MV-4-11 (cell line): ENCODE results near the gene CMTM3.
"Not testable (repeated sequence)": the region's sequence is repeated elsewhere in the genome, so short reads cannot be mapped to it uniquely, and the experiment has no call there.

Experiments
- DNase-seq: peaks from one replicate; lab custom pipeline; 2025; lab: John Stamatoyannopoulos, UW

The CMTM3 gene

DNA sequence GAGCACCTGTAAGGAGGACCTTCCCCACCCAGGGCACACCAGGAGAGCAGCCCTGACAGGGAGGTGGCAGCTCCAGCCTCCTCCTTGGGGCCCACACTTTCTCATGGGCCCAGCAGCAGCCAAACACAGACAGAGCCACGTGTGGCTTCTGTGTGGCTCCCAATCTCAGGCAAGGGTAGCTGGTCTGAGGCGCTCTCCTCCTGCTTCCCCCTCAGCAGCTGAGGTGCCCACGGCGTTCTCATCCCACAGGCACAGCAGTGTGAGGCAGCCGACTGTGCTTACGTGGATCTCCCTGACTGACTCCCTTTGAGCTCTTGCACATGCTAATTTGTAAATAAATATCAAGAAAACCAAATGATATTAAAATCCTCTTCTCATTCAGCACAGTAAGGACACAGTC lies 30.9 kb downstream of the CMTM3 start:
- no peak for DNase-seq

DNA sequence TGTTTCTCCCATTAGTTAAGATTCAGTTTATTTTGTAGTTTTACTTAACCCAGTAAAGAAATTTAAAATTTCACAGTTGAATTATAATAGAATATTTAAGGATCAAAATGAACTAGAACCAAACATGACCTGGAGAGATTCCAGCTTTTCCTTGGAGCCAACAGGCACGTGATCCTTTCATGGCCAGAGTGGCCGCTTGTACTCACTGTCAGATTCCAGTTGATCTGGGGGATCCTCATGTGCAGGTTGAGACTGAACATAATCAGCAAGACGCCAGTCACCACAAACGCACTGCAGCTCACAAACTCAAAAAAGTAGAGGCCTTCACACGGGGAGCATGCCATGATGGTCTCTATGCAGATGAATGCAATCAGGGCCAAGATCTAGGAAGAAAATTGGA lies 31.7 kb downstream of the CMTM3 start:
- no peak for DNase-seq

DNA sequence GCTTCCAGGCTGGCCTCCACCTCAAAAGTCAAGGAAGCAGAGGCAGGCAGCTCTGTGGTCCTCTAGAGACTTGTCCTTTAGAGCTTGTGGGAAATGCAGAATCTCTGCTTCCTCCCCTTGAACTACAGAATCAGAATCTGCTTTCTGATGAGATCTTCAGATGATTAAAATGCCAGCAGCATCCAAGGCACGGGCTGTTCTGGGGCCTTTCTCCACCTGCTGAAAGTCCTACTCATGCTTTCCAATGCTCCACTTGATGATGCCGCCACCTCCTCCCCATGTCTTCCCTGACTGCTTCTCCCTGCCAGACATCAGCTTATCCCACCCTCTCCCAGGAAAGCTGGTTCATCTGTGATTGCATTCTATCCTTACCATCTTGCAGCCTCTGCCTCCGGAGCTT lies 33.3 kb downstream of the CMTM3 start:
- DNase-seq: no peak

DNA sequence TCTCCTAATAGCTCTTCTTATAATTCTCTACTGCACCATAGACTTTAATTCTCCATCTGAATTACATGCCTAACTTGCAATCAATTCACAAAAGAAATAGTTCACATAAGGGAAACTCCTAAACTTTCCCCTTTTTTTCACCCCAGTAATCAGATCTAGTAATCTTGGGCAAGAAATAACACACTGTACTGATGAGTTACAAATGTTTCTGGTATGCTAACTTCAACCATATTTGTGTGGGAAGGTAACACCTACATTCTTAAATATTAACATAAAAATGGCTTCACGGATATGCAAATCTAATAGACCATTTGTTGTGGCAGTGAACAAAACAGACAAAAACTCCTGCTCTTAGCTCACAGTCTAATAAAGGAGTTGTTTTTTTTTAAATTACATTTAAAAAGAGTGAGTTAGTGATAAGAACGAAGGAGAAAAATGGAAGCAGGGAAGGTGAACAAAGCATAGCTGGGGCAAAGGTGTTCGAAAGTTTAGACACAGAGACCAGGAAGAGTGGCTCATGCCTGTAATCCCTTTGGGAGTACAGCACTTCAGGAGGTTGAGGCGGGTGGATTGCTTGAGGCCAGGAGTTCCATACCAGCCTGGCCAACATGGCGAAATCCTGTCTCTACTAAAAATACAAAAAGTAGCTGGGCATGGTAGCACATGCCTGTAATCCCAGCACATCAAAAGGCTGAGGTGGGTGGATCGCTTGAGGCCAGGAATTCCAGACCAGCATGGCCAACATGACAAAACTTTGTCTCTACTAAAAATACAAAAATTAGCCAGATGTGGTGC lies 34.8 kb downstream of the CMTM3 start:
- no peak for DNase-seq

DNA sequence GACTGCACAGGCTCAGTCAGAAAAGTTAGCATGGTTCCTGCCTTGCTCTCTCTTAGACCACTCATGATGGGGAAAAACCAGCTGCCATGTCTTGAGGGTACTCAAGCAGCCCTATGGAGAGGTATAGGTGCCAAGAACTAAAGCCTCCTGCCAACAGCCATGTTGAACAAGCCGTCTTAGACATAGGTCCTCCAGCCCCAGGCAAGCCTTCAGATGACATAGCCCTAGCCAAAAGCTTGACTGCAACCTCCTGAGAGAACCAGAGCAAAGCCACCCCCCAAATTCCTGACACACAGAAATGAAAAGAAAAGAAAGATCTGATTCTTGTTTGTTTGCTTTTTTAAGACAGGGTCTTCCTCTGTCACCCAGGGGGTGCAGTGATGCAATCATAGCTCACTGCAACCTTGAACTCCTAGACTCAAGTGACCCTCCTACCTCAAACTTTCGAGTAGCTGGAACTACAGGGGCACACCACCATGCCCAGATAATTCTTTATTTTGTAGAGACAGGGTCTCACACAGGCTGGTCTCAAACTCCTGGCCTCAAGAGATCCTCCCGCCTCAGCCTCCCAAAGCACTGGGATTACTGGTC lies 36.3 kb downstream of the CMTM3 start:
- DNase-seq: no peak

DNA sequence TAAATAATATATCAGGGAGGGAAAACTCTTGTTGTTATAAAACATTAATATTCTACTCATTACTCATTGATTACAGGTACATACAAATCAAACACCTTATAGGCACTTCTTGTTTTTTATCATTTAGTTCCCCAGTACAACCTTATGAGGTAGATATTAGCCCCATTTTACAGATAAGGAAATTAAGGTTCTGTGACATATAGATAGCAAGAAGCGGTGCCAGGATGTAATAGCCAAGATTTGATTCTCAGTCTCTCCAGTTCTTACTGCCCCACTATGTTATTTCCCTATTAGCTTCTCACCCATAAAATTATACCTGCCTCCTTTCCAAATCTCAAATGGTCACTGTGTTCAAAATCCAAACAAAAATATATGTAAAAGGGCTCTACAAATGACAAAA lies 36.9 kb downstream of the CMTM3 start:
- DNase-seq: no peak

DNA sequence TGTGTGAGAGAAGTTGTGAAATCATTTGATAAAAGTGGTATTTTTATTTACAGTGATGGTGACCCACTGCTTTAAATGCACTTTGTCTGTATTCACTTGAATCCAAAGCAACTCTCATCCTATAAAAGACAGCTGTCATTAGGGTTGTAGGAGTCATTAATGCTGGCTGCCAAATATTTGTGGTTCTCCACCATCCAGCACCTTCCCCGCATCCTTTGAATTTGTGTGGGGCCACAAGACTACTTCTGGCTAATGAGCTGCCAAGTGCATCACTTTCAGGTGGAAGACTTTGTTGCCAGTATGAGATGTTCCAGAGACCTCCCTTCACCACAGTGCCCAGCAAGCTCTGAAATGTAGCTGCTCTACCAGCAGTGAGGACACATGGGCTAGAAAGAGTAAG lies 43.4 kb downstream of the CMTM3 start:
- no peak for DNase-seq

DNA sequence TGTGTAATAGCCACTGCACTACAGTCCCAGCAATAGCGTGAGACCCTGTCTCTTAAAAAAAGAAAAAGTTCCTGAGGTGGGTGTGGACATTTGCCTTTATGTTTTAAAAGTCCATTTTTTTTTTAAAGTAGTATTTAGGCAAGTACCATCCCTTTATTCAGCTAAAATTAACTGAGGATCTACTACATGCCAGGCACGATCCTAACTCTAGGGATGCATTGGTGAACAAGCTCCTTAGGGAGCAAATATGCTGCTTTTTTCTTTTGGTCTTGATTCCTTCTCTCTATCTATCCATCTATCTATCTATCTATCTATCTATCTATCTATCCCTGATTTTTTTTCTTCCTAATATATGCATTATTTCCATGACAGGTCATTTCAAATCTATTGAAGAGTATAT lies 44.7 kb downstream of the CMTM3 start:
- DNase-seq: no peak

DNA sequence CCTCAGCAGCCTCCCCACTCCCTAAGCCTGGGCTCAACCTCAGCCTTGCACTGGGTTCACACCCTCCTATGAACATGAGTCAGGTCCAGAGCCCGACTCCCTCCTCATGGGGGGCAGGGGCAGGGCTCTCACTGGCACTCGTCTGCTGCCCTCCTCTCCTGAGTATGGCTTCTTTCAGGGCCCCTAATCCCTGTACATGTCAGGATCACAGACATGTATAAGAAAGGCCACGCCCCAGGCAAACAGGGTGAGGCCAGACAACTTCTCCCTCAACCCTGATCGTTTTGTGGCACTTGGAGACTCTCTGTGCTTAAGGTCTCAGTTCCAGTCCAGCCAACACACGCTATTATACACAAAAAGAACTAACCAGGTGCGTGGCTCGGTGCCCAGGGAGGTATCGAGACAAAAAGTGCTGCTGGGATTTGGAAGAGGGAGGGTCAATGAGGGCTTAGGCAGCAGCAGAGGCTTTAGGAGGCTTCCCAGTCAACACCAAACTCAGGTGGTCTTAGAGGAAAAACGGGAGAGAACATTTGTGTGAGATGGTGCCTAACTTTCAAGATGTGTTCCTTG lies 45.2 kb downstream of the CMTM3 start:
- no peak for DNase-seq

DNA sequence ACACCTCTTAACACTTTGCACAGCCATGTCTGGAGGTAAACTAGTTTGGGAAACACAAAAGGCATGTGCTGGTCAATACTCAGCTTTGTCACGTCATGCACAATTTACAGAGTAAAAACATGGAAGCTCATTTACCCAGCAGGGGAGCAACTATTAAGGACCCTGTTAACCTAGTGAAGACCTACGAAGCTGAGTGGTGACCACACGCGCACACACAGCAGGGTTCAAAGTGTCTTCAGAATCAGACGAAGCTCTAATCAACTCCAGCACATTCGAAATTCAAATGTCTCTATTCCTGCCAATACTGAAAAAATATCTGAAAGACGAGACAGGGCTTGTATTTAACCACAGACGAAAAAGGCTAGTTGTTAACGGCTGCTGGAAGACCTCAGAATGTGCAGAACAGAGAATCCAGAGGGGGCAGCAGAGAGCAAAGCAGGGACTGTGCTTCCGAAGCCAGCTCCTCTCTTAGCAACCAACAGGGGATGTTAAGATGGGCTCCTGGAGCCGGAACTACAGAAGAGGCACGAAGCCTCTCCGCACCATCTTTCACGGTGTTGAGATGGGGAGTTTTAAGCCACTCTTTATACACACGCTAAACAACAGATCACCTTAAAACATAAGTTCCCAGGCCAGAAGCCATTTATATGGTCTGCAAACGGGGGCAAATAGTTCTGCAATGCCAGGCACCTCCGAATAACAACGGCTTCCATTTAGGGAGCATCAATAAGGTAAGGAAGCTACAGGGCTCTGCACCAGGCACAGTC lies 46.4 kb downstream of the CMTM3 start:
- DNase-seq: peak; percentile 86

DNA sequence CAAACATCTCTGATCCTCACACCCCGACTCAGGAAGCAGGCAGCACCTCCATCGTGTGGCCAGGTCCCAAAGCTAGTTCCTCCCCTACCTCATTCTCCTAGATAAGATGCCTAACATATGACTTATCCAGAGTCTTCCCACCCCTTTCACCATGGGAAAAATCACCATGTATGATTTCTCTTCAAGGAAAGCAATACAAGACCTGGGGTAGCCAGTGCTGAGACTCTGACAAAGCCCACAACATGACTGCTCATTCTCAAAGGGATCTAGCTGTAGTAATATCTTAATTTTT lies 46.9 kb downstream of the CMTM3 start:
- DNase-seq: no peak

DNA sequence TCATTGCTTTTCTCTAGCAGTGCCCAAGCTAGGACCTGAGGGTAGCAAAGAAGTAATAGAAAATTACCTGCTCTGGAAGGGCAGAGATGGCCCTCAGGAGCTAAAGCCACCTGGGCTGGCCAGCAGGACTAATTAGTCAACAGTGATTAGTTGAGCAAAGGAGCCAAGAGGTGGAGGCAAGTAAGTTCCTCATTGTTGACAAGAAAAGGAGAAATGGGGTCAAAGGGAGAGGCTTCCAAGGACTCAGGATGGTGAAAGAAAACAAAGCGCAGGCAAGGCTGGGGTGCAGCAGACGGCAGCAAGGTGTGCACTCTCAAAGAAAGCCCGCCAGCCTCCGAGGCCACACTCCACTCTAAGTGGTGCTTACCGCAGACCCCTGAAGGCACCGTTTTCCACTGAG lies 47.5 kb downstream of the CMTM3 start:
- DNase-seq: peak; percentile 16

DNA sequence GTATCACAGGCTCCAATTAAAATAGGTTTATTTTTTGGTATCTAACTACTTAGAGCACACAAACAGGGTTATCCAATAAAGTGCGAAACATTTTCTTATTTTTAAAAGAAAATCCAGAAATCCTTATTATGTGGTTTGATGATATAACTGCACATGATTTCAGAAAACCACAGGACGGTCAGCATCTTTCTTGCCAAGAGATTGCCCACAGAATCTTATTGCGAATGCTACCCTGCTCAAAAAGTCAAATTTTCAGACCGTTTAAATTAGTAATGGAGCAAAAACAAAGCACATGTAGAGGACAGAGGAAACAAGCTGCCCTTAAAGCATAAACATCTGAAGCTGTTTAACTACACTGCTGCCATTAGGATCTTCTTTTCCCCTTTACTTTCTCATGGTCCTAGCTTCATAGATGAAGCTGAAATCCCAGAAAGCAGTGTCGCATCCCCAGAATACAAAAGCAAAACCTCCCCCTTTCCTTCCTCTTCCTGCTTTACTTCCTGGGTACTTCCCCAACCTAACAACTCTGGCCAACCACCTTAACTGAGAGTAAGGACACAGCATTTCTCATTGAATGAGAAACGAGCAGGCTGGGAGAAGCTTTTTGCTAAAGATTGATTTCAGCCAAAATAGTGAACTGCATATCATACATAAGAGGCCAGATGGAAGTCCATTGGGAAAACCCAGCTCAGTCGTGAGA lies 48.3 kb downstream of the CMTM3 start:
- no peak for DNase-seq

DNA sequence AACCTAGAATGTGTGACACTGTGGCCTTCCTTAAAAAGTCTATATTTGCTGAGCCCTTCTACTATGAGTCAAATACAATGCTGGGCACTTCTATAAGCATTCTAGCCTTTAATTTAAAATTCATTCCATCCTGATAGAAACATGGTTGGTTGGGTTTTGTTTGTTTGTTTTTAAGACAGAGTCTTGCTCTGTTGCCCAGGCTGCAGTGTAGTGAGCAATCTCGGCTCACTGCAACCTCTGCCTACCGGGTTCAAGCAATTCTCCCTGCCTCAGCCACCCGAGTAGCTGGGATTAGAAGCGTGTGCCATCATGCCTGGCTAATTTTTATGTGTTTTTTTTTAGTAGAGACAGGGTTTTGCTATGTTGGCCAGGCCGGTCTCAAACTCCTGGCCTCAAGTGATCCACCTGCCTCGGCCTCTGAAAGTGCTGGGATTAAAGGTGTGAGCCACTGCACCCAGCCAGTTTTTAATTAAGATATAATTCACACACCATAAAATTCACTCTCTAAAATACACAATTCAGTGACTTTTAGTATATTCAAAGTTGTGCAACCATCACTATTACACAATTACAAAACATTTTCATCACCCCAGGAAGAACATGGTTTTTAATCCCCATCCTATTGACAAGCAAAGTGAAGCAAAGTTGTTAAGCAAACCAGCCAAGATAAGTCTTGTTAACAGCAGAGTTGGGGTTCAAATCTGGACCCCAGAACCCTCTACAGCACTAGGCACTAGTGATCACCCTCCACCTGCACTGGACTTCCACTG lies 49.3 kb downstream of the CMTM3 start:
- DNase-seq: peak; percentile 60

DNA sequence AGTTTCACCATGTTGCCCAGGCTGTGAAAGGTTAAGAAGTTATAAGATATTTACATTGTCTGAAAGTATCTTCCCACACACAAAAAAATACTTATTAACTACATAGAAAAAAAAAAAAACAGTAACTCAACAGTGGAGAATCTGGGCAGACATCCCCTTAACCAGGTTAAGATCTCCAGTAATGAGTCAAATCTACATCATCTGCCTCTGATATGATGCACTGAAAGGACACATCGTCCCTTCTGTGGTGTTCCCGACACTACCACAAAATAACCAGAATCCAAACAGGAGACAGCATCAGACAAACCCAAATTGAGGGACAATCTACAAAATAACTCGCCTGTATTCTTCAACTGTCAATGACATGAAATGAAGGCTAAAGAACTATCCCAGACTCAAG lies 52.0 kb downstream of the CMTM3 start:
- DNase-seq: no peak

DNA sequence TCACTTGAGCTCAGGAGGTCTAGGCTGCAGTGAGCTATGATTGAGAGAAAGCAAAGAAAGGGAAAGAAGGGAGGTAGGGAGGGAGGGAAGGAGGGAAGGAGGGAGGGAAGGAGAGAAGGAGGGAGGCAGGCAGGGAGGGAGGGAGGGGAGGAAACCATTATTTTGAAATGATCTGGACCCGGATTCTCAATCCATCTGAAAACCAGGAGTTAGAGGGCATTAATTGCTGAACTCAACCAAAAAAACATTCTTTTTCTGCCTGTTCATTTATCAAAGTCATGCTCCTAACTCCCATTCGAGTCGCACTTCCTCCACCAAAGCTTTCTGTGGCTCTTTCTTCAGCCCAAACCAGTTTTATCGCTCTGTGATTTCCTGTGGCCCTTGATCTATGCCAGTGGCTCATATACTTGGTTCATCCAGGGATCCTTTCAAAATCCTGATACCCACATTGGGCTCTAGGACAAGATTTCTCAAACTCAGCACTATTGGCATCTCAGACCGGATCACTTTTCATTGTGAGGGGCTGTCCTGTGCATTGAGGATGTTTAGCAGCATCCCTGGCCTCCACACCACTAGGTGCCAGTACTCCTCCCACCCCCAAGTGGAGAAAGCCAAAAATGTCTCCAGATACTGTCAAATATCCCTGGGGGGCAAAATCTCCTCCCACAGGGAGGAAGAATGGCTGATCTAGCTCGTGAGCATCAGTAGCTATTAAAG lies 53.8 kb downstream of the CMTM3 start:
- peak; percentile 38 for DNase-seq

DNA sequence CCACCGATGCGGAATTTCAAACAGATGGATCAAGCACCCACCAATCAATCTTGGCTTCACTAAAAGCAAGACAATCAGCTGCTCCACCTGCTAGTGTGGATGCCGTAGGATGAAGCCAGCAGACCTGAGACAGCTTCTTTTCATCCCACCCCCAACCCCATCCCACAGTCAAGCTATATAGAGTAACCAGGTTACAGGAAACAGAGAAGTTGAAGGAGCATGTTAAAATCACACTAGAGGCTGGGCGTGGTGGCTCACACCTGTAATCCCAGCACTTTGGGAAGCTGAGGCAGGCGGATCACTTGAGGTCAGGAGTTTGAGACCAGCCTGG lies 54.3 kb downstream of the CMTM3 start:
- DNase-seq: no peak

DNA sequence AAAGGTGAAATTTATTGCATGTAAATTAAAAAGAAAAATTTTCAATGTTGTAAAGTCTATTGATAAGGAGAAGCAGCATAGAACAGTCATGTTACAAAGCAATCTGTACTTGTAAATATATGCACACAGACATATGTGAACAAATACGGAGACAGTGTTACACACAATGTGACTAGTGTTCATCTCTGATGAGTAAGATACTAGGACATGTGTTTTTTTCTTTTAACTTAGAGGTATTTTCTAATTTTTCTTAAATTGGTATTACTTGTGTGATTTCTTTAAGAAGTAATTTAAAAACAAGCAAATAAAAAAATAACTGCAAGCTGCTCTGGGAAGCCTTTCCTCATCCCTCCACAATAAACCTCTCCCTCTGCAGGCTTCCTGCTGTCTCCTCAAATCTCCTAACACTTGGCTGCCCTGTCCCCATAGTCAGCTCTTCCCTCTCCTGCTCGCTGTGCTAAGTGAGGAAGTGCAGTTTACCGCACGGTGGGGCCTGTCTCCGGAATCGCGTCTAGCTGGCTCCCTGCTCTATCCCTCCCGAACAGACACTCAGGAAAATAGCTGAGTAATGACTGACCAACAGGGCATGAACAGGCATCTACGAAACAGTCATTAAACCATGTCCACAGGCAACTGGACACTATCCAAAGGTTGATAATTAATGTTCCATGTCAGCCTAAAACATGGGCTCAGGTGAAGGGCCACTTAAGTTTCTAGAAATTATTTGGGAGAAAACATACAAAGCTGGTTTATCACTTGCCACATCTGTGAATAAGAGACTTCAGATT lies 56.1 kb downstream of the CMTM3 start:
- peak; percentile 10 for DNase-seq

DNA sequence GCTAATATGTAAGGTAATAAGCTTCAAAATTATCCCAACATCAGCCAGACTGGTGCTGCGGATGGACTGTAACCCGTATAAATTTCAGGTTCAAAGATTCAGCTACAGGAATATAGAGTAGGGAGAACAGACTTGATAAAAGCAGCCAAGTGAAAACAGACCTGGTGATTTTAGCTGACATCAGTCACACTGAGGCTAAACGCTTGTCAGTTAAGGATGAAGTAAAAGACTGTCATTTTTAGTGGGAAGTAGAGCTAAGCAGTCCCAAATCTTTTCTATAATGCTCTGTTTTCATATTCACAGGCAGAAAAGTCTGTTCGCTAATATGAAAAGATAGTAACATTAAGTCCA lies 56.7 kb downstream of the CMTM3 start:
- no peak for DNase-seq

DNA sequence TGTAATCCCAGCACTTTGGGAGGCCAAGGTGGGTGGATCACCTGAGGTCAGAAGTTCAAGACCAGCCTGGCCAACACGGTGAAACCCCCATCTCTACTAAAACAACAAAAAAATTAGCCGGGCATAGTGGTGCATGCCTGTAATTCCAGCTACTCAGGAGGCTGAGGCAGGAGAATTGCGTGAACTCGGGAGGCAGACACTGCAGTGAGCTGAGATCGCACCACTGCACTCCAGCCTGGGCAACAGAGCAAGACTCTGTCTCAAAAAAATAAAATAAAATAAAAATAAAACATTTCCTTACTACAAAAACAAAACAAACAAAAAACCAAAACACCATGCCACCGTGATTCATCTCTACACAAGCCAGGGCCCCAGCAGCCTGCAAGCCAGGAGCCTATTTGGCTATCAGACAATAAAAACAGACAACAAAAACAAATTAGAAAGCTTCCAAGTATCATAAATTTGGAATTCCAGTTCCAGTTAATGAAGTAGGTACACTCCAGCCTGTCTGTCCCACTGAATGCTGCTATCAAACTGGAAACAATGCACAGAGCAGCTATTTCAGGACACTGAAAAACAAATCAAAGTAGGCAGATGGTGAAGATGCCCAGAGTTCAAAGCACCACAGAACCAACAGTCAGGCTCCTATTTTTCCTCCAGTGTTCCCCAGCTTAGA lies 57.3 kb downstream of the CMTM3 start:
- not testable (repeated sequence) for DNase-seq
